Fibroblast of pulmonary artery (primary cell): ENCODE data around the gene MPI.

Experiments used
- DNase-seq: peaks from one replicate; pipeline ENCODE4 v3.0.0-alpha.2; 2010; ENCODE audit warnings: low read depth
- H3K4me3 ChIP-seq: replicated peaks from 2 replicates; pipeline ENCODE4 v1.5.1; 2011; ENCODE audit warnings: low read depth, mild to moderate bottlenecking, control low read depth, low read length, moderate library complexity
- TF ChIP-seq, protein P1 (sequence below): IDR thresholded peaks from 2 replicates; pipeline ENCODE4 v1.5.1; 2011; ENCODE audit warnings: mild to moderate bottlenecking, control low read depth, low read length, inconsistent platforms; ENCODE audit errors: missing control alignments

Gene MPI

DNA sequence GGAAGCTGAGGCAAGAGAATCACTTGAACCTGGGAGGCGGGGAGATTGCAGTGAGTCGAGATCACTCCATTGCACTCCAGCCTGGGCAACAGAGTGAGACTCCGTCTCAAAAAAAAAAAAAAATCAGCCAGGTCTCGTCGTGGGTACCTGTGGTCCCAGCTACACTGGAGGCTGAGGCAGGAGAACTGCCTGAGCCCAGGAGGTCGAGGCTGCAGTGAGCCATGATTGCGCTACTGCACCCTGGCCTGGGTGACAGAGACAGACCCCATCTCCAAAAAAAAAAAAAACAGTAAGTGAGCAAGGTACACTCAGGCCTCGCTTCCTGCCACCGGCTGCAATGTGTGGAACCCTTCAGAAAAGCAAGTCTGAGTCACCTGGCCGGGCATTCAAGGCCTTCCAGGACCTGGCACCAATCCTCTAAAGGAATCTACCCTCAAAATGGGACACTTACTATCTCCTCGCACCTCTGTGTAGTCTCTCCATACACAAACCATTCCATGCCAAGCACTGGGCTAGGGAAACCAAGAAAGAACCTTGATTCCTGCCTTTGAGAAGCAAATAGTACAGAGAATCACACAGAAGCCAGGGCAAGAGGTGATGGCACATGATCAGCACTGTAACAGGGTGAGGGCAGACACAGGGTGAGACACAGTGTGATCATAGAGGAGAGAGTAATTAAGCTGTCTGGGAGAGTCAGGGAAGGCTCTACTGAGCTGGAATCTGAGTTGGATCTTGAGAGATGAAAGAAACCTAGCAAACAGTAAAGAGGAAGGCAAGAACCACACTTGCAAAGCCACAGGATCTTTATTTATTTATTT lies 26.4 kb upstream of the MPI start:
- no peak overlapping the region for H3K4me3 ChIP-seq
- TF ChIP-seq, protein P1, sequence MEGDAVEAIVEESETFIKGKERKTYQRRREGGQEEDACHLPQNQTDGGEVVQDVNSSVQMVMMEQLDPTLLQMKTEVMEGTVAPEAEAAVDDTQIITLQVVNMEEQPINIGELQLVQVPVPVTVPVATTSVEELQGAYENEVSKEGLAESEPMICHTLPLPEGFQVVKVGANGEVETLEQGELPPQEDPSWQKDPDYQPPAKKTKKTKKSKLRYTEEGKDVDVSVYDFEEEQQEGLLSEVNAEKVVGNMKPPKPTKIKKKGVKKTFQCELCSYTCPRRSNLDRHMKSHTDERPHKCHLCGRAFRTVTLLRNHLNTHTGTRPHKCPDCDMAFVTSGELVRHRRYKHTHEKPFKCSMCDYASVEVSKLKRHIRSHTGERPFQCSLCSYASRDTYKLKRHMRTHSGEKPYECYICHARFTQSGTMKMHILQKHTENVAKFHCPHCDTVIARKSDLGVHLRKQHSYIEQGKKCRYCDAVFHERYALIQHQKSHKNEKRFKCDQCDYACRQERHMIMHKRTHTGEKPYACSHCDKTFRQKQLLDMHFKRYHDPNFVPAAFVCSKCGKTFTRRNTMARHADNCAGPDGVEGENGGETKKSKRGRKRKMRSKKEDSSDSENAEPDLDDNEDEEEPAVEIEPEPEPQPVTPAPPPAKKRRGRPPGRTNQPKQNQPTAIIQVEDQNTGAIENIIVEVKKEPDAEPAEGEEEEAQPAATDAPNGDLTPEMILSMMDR, result no peak
- peak; percentile 8 for DNase-seq

DNA sequence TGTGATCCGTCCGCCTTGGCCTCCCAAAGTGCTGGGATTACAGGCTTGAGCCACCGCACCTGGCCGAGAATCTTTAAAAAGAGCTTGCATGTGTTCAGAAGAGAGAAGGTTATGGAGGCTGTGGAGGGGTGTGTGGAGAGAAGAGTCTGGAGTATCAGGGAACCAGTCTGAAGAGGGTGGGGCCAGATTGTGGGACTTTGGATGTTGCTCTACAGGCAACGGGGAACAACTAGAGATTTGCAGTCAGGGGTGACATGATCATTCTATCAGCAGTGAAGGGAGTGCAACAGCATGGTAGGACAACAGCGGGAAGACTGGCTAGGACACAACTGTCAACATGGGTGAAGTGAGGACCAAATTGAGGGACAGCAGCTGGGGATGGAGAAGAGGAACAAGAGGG lies 25.5 kb upstream of the MPI start:
- TF ChIP-seq, protein P1, result no peak
- H3K4me3 ChIP-seq, result no peak overlapping the region
- DNase-seq, result no peak

DNA sequence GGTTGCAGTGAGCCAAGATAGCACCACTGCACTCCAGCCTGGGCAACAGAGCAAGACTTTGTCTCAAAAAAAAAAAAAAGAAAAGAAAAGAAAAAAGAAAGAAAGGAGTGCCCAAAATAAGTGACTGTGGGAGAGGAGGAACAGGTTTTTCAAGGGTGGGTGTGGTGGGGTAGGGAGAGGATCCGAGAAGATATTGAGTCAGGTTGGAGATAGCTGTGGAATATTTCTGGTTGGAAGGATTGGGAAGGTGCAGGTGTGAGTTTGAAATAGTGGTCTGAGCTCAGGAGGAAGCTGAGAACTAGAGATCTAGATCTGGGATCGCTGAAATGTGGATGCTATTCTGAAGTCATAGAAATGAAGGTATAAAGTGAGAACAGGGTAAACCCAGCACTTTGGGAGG lies 24.5 kb upstream of the MPI start:
- H3K4me3 ChIP-seq, result no peak overlapping the region
- TF ChIP-seq, protein P1, result no peak
- DNase-seq, result no peak

DNA sequence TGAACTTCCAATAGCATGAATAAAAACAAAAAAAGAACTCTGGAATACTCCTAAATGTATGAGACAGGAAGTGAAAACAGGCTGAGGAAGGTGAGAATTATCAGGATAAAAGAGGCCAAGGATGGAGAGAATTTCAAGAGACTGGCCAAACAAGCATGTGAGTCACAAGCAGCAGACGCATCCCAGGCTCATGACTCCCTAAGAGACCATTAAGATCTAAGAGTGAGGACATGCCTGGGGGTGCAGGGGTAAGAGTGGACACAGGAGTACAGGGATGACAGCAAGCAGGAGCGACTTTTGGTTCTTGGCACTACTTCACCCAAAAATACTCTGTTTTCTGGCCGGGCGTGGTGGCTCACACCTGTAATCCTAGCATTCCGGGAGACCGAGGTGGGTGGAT lies 23.8 kb upstream of the MPI start:
- peak; percentile 57 for DNase-seq
- TF ChIP-seq, protein P1, result no peak
- H3K4me3 ChIP-seq, result no peak overlapping the region

DNA sequence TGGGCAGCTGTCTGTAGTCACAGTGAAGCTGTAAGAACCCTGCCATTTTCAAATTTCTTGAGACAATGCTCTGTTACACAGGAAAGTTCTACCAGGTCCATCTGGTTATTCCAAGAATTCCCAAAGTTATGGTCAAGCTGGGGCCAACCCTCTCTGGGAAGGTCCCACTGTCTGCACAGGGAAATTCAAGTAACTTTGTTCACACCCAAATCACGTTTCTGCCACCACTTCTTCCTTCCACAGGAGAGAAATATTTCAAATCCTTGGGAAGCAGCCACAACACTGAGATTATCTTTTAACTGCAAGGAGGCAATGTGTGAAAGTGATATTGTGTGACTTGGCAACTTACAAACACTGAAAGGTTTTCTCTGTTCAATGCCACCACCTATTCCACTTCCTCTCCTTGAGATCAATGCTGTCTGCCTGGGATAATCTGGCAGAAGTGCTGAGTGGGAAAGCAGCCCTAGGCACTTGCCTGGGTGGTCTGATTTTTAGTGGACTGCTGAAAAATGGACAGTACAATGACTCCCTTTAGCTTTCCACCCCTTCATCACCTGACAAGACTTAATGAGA lies 22.3 kb upstream of the MPI start:
- DNase-seq, result no peak
- TF ChIP-seq, protein P1, result no peak
- no peak overlapping the region for H3K4me3 ChIP-seq

DNA sequence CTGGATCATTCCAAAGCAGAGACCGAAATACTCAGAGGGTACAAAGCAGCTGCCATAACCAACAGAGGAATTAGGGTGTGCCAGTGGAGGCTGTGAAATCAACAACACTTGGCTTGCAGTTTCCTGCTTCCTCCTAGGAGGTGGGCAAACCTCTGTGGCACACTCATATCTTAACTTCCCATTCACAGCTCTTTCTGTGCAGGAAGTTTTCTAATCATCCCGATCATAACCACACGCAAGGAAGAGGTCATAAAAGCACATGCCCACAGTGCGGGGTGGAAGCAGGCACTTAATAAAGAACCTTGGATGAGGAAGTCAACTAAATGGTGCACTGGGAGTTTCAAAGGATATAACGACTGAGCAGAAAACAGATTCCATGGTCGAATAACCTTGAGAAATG lies 21.8 kb upstream of the MPI start:
- H3K4me3 ChIP-seq, result no peak overlapping the region
- TF ChIP-seq, protein P1, result no peak
- DNase-seq, result no peak

DNA sequence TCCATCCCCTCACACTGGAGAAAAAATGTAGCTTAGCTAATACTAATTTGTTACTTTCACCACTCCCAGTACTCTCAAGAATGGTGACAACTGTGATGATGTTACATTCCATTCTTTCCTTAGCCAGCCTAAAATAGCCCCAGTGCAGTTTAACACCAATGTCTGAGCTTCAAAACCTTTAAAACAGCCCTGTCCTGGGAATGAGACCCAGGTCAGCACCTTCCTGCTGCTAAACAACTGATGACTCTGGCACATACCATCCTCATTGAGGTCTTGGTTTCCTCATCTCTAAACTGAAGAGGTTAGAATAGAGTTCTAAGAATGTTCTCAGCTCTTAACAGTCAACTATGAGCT lies 20.5 kb upstream of the MPI start:
- H3K4me3 ChIP-seq, result no peak overlapping the region
- no peak for DNase-seq
- TF ChIP-seq, protein P1, result no peak
